AG10803 (cell line): ENCODE data around the gene ACAN.

Experiments
- DNase-seq: peaks from one replicate; pipeline ENCODE4 v3.0.0; 2010; ENCODE audit warnings: low read depth
- H3K4me3 ChIP-seq: 2 replicates; pipeline ENCODE4 v1.5.1; 2011; ENCODE audit warnings: mild to moderate bottlenecking, low read length, control low read depth
- TF ChIP-seq, protein P1 (sequence below): conservative IDR thresholded peaks from 2 replicates; pipeline ENCODE4 v1.5.1; 2011; ENCODE audit warnings: mild to moderate bottlenecking, low read length, control low read depth, inconsistent platforms

The ACAN gene

DNA sequence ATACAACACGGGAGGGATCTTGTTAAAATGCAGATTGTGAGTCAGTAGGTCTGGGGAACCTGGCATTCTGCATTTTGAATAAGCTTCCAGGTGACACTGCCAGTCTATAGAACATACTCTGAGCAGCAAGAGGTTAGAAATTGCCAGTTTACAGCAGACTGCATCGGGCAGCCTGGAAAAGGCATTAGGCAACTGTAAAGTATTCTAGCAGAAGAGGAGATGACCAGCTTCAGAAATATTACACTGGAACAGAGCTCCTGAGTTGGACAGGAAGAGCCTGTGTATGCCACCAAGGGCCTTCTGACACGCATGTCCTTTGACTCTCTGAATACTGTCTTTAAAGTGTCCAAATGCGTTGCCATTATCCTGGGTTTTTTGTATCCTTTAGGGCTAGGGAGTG, 2.5 kb upstream of the ACAN start:
- TF ChIP-seq, protein P1, sequence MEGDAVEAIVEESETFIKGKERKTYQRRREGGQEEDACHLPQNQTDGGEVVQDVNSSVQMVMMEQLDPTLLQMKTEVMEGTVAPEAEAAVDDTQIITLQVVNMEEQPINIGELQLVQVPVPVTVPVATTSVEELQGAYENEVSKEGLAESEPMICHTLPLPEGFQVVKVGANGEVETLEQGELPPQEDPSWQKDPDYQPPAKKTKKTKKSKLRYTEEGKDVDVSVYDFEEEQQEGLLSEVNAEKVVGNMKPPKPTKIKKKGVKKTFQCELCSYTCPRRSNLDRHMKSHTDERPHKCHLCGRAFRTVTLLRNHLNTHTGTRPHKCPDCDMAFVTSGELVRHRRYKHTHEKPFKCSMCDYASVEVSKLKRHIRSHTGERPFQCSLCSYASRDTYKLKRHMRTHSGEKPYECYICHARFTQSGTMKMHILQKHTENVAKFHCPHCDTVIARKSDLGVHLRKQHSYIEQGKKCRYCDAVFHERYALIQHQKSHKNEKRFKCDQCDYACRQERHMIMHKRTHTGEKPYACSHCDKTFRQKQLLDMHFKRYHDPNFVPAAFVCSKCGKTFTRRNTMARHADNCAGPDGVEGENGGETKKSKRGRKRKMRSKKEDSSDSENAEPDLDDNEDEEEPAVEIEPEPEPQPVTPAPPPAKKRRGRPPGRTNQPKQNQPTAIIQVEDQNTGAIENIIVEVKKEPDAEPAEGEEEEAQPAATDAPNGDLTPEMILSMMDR: no peak
- DNase-seq: no peak
- H3K4me3 ChIP-seq: no peak overlapping the region

DNA sequence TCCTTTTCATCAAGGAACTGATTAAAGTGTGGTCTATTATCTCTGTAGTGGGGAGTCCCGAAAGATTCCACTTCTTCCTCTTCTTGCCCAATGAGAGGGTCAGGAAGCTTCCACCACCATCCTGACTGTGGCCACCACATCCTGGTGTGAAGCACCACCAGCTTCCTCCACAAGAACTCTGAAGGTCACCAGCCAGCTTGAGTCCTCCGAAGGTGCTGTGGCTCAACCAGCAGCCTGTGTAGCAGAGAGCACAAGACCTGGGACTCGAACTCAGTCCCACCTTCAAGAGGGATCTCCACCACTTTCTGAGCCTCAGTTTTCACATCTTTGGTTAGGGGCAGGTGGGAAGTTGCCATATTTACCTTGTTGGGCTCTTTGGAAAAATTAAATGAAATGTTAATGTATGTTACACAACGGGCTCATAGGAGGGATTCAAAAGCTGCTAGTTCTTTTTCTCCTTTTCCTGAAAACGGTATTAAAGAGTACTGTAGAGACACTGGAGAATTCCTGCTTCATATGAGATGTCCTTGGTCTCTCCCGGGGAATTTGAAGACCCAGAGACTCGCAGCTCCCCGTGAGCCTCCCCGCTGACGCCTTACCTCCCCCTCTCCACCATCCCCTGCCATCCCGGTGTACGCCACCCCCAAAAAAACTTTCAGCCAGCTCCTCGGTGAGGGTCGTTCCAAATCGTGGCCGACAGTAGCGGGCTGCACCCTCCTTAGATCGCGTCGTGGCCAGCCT, 816 bp upstream of the ACAN start:
- H3K4me3 ChIP-seq: peak overlapping the region; percentile 30
- DNase-seq: no peak
- TF ChIP-seq, protein P1: no peak

DNA sequence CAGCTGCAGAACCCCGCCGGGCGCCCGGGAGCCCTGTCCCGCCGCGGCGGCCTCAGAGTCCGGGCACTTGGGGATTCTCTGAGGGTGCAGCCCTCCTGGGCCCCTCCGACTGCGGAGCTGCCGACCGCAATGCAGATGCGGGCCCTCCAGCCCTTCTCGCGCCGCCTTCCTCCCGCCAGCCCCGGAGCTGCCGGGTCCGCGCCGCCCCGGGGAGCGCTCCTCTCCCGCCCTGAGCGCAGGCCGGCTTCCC, 320 bp upstream of the ACAN start:
- TF ChIP-seq, protein P1: no peak
- H3K4me3 ChIP-seq: peak overlapping the region; percentile 30

DNA sequence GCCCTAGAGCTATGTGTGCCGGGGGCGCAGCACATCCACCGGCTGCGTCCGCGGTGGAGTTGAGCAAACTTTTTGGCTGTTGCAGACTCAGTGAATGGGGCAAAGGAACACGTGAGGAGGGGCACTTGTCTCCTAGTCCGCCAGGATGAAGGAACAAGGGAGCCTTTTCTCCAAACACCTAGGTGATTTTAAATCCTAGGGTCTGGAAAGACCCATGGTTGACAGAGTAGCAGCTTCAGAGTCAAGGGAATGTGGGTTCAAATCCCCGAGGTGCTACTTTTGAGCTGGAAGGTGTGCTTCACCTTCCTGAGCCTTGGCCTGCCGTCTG, 648 bp downstream of the ACAN start:
- TF ChIP-seq, protein P1: no peak
- DNase-seq: no peak
- H3K4me3 ChIP-seq: peak overlapping the region; percentile 38

More for the DNA sequence above, 320 bp upstream of the ACAN start:
- DNase-seq: no peak

DNA sequence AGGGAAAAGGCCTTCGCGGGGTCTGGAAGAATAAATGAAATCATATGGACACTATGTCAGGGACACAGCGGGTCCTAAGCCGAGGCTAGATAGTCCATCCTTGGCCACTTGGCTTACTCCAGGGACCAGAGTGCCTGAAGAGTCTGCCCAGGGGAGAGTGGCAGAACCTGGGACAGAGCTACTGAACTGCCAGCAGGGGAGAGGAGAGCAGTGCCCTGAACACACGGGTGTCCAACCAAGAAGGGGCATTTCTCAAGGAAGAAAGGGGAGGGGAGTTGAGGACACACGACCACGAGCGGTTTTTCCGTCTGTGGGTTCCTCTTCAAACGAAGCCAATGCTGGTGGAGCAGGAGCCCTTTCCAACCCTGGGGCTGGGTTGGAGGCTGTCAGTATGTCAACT, 1.0 kb downstream of the ACAN start:
- TF ChIP-seq, protein P1: no peak
- DNase-seq: no peak
- H3K4me3 ChIP-seq: peak overlapping the region; percentile 38

DNA sequence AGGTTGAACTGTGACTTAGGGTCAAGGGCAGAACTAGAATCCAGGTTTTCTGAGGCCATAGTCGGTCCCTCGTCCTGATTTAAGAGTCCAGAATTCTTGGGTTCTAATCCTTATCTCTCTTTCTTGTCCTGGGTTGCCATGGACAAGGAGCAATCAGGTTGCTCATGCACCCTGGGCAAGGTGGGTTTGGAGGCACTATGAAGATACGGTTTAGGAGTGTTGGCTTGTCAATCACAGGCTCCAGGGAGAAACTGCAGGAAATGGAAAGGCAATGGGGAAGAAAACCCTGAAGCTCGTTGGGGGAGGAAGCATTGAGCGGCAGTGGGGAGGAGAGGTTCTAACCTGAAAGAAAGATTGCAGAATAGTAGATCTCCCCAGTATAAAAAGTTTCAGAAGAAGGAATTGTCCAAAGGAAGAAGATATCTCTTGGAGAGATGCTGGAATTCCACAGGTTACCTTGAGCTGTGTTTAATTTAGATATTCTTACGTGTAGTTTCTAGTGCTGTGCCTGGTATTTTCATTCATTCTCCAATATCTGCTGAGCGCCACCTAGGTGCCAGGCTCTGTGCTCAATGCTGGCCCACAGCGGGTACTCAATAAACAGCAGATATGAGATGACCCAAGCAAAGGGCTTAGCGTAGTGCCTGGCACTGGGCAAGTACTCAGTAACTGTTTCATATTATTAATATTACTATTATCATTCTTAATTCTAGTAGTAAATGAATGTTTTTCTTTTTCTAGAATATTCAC, 2.0 kb downstream of the ACAN start:
- peak overlapping the region; percentile 38 for H3K4me3 ChIP-seq
- no peak for DNase-seq
- TF ChIP-seq, protein P1: no peak

DNA sequence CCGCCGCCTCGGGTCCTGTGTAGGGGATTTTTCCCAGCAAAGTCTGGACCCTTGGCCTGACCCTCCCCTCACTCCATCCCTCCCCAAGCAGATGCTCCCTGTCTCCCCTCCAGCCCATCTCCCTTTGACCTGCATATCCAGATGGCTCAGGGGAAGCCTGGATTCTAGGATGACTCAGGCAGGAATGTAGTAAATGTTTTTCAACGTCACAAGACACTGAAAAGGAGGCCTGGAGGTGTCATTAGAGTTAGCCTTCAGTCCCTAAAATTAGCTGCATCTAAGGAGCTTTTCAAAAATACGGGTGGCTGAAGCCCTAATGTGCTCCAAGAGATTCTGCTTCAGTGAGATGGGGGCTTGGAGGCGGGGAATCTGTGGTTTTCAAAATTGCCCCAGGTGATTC, 7.2 kb downstream of the ACAN start:
- peak; percentile 35 for DNase-seq
- H3K4me3 ChIP-seq: no peak overlapping the region
- TF ChIP-seq, protein P1: no peak
